LHCN-M2 (cell line): ENCODE results near the gene RNASET2. TPM values are rescaled to one million over a fixed set of nuclear protein-coding genes. Genes with fewer than 3 reads are reported as not detected.
"Not testable (repeated sequence)": the region's sequence is repeated elsewhere in the genome, so short reads cannot be mapped to it uniquely, and the experiment has no call there.

Experiments
- DNase-seq: peaks from one replicate; pipeline ENCODE4 v3.0.0-alpha.2; 2012; ENCODE audit warnings: low read depth
- total RNA-seq: library from RNA; depleted of rRNA; stranded (reverse); fragments of >200 nt; gene quantifications from 2 replicates; pipeline ENCODE4 v1.2.3, GENCODE V29; 2014; rRNA removed

RNASET2 gene
- total RNA-seq, 1 experiment from 2014 or later: 16.2 TPM

GRCh38 chr6:166903500-166903899 lies 52.9 kb downstream of the RNASET2 start:
- no peak for DNase-seq

GRCh38 chr6:166903027-166903426 lies 53.3 kb downstream of the RNASET2 start:
- peak; percentile 4 for DNase-seq

GRCh38 chr6:166902211-166902755 lies 54.1 kb downstream of the RNASET2 start:
- DNase-seq: no peak

GRCh38 chr6:166901626-166902025 lies 54.7 kb downstream of the RNASET2 start:
- DNase-seq: no peak

- no peak for DNase-seq
Measured at GRCh38 chr6:166900956-166901607, 55.3 kb downstream of the RNASET2 start.

GRCh38 chr6:166900130-166900708 lies 56.1 kb downstream of the RNASET2 start:
- DNase-seq: no peak

GRCh38 chr6:166898910-166899309 lies 57.4 kb downstream of the RNASET2 start:
- DNase-seq: no peak

GRCh38 chr6:166894614-166895013 lies 61.7 kb downstream of the RNASET2 start:
- DNase-seq: not testable (repeated sequence)

- not testable (repeated sequence) for DNase-seq
Measured at GRCh38 chr6:166892472-166892871, 63.9 kb downstream of the RNASET2 start.

GRCh38 chr6:166886773-166887172 lies 69.6 kb downstream of the RNASET2 start:
- not testable (repeated sequence) for DNase-seq

GRCh38 chr6:166884958-166885357 lies 71.4 kb downstream of the RNASET2 start:
- DNase-seq: not testable (repeated sequence)

- DNase-seq: no peak
Measured at GRCh38 chr6:166879594-166879993, 76.8 kb downstream of the RNASET2 start.

Other genes starting within 250 kb of the RNASET2 start
- gene CEP43, start 42.8 kb upstream of the RNASET2 start, total RNA-seq: 24.2 and 24.7 TPM in 2 replicates
- gene CCR6, start 166.5 kb upstream of the RNASET2 start, total RNA-seq: not detected in 2 replicates
- not detected in 2 replicates for gene GPR31, start 201.4 kb upstream of the RNASET2 start, total RNA-seq